ENCODE measurements around the gene GNAI3.

Gene GNAI3

DNA sequence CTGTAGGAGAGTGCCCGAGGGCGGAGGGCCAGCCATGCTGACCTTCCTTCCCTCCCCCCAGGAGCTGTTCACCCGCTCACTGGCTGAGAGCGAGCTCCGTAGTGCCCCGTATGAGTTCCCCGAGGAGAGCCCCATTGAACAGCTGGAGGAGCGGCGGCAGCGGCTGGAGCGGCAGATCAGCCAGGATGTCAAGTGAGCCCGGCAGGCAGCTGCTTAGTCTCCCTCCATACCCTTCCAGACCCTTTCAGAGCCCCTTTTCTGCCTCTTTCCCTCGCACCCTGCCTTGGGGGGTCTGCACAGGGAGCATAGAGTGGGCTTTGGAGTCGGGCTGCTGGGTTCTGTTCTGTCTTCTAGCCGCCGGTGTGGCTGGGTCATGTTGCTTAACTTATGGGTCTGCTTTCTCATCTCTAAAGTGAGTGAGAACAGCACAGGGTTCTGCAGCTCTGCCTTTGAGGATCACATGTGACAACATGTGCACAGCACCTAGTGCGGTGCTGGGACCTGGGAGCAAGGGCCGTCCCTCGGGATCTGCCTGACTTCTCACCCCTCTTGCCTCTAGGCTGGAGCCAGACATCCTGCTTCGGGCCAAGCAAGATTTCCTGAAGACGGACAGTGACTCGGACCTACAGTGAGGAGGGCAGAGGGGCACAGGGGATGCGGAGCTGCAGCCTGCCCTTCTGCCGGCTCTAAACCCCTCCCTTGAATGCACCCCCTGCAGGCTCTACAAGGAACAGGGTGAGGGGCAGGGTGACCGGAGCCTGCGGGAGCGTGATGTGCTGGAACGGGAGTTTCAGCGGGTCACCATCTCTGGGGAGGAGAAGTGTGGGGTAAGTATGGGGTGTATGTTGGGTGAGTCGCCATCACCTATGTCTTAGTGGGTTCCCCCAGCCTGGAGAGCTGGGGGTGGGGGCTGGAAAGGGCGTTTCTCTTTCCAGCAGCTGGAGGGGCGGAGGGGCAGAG, 77.5 kb downstream of the GNAI3 start:
- ChIA-PET POLR2A (interaction anchor here (0.6 to 1.1 kb wide), 2 partner anchors 78 to 176 kb away, joined by 3 to 4 read pairs; partner anchors contain the start of gene GNAI3), CTCF (interaction anchor here (0.6 to 1.1 kb wide), 3 partner anchors 13 to 80 kb away, joined by 3 to 4 read pairs (median 3); no protein-coding TSS in a partner anchor)
- DNase-seq (ENCODE audit: extremely low spot score): no peak
- no peak for TF ChIP-seq NFRKB (IDR thresholded peaks at IDR 0.05)
- no peak for TF ChIP-seq FOXA1 (IDR thresholded peaks at IDR 0.05)
- TF ChIP-seq CTBP1 (IDR thresholded peaks at IDR 0.05; ENCODE audit: borderline replicate concordance): no peak
- TF ChIP-seq ZNF384 (IDR thresholded peaks at IDR 0.05): no peak
- TF ChIP-seq ELF4 (IDR thresholded peaks at IDR 0.05): no peak
- no peak for TF ChIP-seq SP1 (IDR thresholded peaks at IDR 0.05)

DNA sequence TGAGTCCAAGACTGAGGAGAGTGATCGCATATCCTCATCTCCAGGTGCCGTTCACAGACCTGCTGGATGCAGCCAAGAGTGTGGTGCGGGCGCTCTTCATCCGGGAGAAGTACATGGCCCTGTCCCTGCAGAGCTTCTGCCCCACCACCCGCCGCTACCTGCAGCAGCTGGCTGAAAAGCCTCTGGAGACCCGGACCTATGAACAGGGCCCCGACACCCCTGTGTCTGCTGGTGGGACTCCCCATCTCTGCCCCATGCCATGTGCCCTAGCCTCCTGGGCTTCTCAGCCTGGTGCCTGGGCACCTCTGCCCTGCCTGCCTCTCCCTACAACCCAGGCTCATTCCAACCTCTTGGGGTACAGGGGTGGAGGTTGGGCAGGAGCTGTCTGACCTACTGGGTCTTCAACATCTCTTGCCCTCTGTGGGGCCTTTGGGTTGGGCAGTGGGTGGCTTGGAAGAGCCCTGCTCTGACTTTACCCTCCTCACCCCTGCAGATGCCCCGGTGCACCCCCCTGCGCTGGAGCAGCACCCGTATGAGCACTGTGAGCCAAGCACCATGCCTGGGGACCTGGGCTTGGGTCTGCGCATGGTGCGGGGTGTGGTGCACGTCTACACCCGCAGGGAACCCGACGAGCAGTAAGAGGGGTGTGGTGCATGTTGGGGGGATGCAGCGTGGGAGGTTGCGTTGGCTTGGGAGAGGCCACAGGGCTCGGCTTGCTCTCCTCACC, 78.4 kb downstream of the GNAI3 start:
- ChIA-PET CTCF (interaction anchor here (0.6 to 4.7 kb wide), 2 partner anchors 13 to 51 kb away, joined by 3 to 42 read pairs; no protein-coding TSS in a partner anchor), POLR2A (interaction anchor here (1.1 kb wide), 1 partner anchor 78 kb away, joined by 4 read pairs; the partner anchor contains the start of gene GNAI3)
- no peak for DNase-seq (ENCODE audit: extremely low spot score)
- TF ChIP-seq FOXK2 (IDR thresholded peaks at IDR 0.05) (no peak), BHLHE40 (IDR thresholded peaks at IDR 0.05; ENCODE audit: borderline replicate concordance) (no peak), FOXA1 (IDR thresholded peaks at IDR 0.05) (no peak), FOXM1 (IDR thresholded peaks at IDR 0.05; ENCODE audit: borderline replicate concordance) (no peak), ZNF384 (IDR thresholded peaks at IDR 0.05) (no peak), ARNT (IDR thresholded peaks at IDR 0.05) (no peak), SP1 (IDR thresholded peaks at IDR 0.05) (no peak), CTBP1 (IDR thresholded peaks at IDR 0.05; ENCODE audit: borderline replicate concordance) (no peak), NFRKB (IDR thresholded peaks at IDR 0.05) (no peak), HDGF (IDR thresholded peaks at IDR 0.05; ENCODE audit: borderline replicate concordance) (no peak)

DNA sequence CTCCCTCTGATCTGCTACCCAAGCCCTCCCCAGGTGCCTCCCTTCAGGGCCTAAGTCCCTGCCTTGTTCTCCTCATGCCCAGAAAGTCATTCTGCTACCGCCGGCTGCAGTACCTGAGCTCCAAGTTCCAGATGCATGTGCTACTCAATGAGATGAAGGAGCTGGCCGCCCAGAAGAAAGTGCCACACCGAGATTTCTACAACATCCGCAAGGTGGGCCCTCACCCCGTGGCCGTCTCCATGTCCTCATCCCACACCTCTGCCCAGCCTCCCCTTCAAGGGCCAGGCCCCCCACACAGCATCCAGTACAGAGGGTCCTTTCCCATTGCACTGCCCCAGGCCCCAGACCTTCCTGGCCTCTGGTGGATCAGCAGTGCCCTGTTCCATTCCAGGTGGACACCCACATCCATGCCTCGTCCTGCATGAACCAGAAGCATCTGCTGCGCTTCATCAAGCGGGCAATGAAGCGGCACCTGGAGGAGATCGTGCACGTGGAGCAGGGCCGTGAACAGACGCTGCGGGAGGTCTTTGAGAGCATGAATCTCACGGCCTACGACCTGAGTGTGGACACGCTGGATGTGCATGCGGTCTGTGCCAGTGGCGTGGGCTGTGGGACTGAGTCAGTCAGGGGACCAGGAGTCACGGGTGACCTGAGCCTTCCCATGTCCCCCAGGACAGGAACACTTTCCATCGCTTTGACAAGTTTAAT, 79.4 kb downstream of the GNAI3 start:
- no peak for DNase-seq (ENCODE audit: extremely low spot score)
- ChIA-PET POLR2A (no interaction called here), CTCF (interaction anchor here (4.7 kb wide), 1 partner anchor 12 kb away, joined by 42 read pairs; no protein-coding TSS in a partner anchor)
- TF ChIP-seq ZNF384 (IDR thresholded peaks at IDR 0.05) (no peak), TARDBP (IDR thresholded peaks at IDR 0.05) (no peak), NFRKB (IDR thresholded peaks at IDR 0.05) (no peak), SP1 (IDR thresholded peaks at IDR 0.05) (no peak), HDGF (IDR thresholded peaks at IDR 0.05; ENCODE audit: borderline replicate concordance) (no peak), CTBP1 (IDR thresholded peaks at IDR 0.05; ENCODE audit: borderline replicate concordance) (no peak), BHLHE40 (IDR thresholded peaks at IDR 0.05; ENCODE audit: borderline replicate concordance) (no peak), SUZ12 (IDR thresholded peaks at IDR 0.05) (no peak), FOXA1 (IDR thresholded peaks at IDR 0.05) (no peak), FOXM1 (IDR thresholded peaks at IDR 0.05; ENCODE audit: borderline replicate concordance) (no peak), LEF1 (IDR thresholded peaks at IDR 0.05; ENCODE audit: borderline replicate concordance) (no peak), FOXK2 (IDR thresholded peaks at IDR 0.05) (no peak), ARNT (IDR thresholded peaks at IDR 0.05) (no peak)
- TF ChIP-seq, protein P1, sequence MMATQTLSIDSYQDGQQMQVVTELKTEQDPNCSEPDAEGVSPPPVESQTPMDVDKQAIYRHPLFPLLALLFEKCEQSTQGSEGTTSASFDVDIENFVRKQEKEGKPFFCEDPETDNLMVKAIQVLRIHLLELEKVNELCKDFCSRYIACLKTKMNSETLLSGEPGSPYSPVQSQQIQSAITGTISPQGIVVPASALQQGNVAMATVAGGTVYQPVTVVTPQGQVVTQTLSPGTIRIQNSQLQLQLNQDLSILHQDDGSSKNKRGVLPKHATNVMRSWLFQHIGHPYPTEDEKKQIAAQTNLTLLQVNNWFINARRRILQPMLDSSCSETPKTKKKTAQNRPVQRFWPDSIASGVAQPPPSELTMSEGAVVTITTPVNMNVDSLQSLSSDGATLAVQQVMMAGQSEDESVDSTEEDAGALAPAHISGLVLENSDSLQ (IDR thresholded peaks at IDR 0.05): no peak

DNA sequence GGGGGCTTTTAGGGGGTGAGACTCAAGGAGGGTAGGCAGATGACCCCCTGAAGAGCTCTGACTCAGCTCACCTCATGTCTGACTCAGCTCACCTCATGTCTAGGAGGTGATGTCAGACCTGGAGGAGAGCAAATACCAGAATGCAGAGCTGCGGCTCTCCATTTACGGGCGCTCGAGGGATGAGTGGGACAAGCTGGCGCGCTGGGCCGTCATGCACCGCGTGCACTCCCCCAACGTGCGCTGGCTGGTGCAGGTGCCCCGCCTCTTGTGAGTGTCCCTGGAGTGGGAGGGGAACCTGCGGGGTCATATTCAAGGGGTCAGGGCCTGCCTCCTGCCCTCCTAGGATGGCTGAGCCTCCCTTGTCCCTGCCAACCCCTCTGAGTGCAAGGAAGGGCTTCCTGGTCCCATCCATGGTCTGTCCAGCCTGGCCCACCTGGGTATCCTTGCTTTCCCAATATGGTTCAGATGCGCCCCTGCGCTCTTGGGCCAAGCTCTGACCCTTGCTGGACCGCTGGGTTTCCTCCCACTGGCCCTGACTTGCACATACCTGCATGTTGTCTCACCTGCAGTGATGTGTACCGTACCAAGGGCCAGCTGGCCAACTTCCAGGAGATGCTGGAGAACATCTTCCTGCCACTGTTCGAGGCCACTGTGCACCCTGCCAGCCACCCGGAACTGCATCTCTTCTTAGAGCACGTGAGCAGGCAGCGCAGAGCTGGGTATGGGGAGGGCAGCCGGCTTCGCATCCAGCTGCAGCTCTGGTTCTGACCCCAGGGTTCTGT, 80.3 kb downstream of the GNAI3 start:
- TF ChIP-seq BHLHE40 (IDR thresholded peaks at IDR 0.05; ENCODE audit: borderline replicate concordance): no peak
- POLR2A ChIA-PET: interaction anchor here (6.0 kb wide), 1 partner anchor 80 kb away, joined by 37 read pairs; the partner anchor contains the start of gene GNAI3
- DNase-seq (ENCODE audit: extremely low spot score): no peak
- CTCF ChIA-PET: interaction anchor here (1.8 to 4.7 kb wide), 3 partner anchors 11 to 83 kb away, joined by 12 to 42 read pairs (median 42); partner anchors contain the start of gene GNAI3

DNA sequence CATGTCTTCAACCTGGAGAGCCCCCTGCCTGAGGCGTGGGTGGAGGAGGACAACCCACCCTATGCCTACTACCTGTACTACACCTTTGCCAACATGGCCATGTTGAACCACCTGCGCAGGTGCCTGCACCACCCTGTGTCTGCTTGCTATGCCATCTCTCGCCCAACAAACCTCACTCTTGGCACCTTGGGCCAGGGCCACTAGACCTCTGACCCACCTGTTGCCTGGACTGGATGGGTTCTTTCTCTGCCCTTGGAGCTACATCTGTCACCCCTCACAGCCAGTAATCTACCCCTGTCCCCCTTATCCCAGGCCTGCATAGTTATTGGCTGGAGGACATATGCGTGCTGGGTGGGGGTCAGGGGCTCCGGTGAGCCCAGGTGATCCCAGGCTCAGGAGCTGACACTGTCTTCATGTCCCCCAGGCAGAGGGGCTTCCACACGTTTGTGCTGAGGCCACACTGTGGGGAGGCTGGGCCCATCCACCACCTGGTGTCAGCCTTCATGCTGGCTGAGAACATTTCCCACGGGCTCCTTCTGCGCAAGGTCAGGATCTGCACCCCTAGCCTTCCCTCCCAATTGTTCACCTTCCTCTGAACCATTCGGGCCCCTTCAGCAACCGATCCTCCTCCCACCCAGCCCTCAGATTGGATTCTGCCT, 81.1 kb downstream of the GNAI3 start:
- no peak for TF ChIP-seq LEF1 (IDR thresholded peaks at IDR 0.05; ENCODE audit: borderline replicate concordance)
- no peak for TF ChIP-seq SP1 (IDR thresholded peaks at IDR 0.05)
- no peak for TF ChIP-seq ELF4 (IDR thresholded peaks at IDR 0.05)
- TF ChIP-seq TARDBP (IDR thresholded peaks at IDR 0.05): no peak
- TF ChIP-seq ZNF384 (IDR thresholded peaks at IDR 0.05): no peak
- no peak for TF ChIP-seq FOXK2 (IDR thresholded peaks at IDR 0.05)
- no peak for TF ChIP-seq SUZ12 (IDR thresholded peaks at IDR 0.05)
- no peak for TF ChIP-seq BHLHE40 (IDR thresholded peaks at IDR 0.05; ENCODE audit: borderline replicate concordance)
- TF ChIP-seq FOXM1 (IDR thresholded peaks at IDR 0.05; ENCODE audit: borderline replicate concordance): no peak
- TF ChIP-seq HDGF (IDR thresholded peaks at IDR 0.05; ENCODE audit: borderline replicate concordance): no peak
- no peak for TF ChIP-seq CTBP1 (IDR thresholded peaks at IDR 0.05; ENCODE audit: borderline replicate concordance)
- TF ChIP-seq FOXA1 (IDR thresholded peaks at IDR 0.05): no peak
- TF ChIP-seq, protein P1 (IDR thresholded peaks at IDR 0.05): no peak
- no peak for TF ChIP-seq NFRKB (IDR thresholded peaks at IDR 0.05)
- TF ChIP-seq L3MBTL2 (conservative IDR thresholded peaks at IDR 0.05): no peak
- no peak for TF ChIP-seq ARNT (IDR thresholded peaks at IDR 0.05)
- ChIA-PET CTCF (interaction anchor here (0.6 to 4.7 kb wide), 9 partner anchors 10 to 459 kb away, joined by 3 to 42 read pairs (median 6); partner anchors contain the start of gene GNAI3), POLR2A (interaction anchor here (0.8 to 6.0 kb wide), 2 partner anchors 81 to 83 kb away, joined by 3 to 37 read pairs; partner anchors contain the start of gene GNAI3)
- no peak for DNase-seq (ENCODE audit: extremely low spot score)
